ENCODE results near the gene LRMDA. TPM values are rescaled to one million over a fixed set of nuclear protein-coding genes. Genes with fewer than 3 reads are reported as not detected.
"Not testable (repeated sequence)": the region's sequence is repeated elsewhere in the genome, so short reads cannot be mapped to it uniquely, and the experiment has no call there.

Gene LRMDA
- total and polyA plus RNA-seq, 7 donors, result 1.0 to 5.7 (median 2.5) TPM

DNA sequence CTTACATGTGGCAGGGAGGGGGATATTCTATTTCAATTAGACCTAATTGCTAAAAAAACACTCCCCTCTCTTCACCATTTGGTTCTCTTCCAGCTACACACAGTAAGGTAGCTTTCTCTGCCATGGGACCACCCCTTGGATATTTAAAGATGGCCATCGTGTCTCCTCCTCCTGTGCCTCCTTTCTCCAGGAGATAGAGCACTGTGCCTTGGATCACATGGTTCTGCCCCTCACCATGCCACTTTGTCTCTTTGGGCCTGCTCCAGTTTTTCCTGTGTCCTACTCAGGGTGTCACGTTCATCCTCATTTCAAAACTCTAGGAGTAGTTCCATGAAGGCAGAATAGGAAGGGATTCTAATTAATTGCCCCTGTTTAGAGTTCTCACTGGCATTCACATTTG is 1146.0 kb downstream of the LRMDA start:
- intact Hi-C loops (cut with DNase I), result no loop called here
- 86 to 98% (median 87%) methylated on average over 2 of the region's 2 CpGs for WGBS, 3 donors
- no peak overlapping the region for H3K4me3 ChIP-seq

DNA sequence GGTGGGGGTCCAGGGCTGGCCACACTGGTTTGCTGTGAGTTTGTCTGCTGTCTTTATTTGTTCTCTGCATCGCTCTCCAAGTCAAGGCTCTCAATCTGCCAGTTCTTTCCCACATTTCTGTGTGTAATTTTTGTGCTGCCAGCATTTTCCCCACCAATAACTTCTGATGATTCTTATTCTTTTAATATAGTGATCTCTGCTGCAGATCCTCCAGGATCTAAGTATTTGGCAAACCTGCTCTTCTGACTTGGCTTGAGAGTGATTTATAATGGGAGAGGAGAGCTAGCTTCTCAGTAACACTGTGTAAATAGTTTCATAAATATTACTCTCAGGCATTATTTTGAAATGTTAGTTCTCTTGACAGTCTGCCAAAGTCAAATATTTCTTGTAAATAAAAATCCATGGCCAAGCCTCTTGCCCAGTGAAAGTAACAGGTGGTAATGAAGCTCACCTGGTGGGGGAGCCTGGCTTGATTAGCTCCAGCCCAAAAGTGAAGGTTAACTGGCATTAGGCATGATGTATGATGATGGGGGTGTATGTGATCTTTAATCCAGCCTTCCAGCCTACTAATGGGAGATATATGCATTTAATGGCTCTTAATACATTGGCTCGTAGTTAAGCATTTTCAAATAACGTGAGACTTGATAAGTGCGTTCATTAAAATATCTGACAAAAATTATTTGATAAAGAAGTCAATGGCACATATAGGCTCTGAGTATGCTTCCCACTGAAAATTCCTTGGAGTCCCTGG is 1150.3 kb downstream of the LRMDA start:
- no peak for DNase-seq
- no peaks in the 10 kb centered on the region for H3K9me3 ChIP-seq
- no peaks in the 10 kb centered on the region for H3K4me1 ChIP-seq
- H3K4me3 ChIP-seq, result no peak overlapping the region
- intact Hi-C loops (cut with DNase I), result no loop called here
- H3K27me3 ChIP-seq (ENCODE audit: insufficient read depth in 3 of 3, low read length in 2 of 3), result no peaks in the 10 kb centered on the region
- no peaks in the 10 kb centered on the region for H3K36me3 ChIP-seq (ENCODE audit: insufficient read depth in 1 of 2, low read depth in 1 of 2)
- TF ChIP-seq, protein P1, sequence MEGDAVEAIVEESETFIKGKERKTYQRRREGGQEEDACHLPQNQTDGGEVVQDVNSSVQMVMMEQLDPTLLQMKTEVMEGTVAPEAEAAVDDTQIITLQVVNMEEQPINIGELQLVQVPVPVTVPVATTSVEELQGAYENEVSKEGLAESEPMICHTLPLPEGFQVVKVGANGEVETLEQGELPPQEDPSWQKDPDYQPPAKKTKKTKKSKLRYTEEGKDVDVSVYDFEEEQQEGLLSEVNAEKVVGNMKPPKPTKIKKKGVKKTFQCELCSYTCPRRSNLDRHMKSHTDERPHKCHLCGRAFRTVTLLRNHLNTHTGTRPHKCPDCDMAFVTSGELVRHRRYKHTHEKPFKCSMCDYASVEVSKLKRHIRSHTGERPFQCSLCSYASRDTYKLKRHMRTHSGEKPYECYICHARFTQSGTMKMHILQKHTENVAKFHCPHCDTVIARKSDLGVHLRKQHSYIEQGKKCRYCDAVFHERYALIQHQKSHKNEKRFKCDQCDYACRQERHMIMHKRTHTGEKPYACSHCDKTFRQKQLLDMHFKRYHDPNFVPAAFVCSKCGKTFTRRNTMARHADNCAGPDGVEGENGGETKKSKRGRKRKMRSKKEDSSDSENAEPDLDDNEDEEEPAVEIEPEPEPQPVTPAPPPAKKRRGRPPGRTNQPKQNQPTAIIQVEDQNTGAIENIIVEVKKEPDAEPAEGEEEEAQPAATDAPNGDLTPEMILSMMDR (IDR thresholded peaks at IDR 0.05), result no peak
- 77 to 85% (median 79%) methylated on average over 4 of the region's 4 CpGs for WGBS, 3 donors
- H3K27ac ChIP-seq, result no peak overlapping the region
- no peak for ATAC-seq

More for the DNA sequence above, 1146.0 kb downstream of the LRMDA start:
- TF ChIP-seq, protein P1 (IDR thresholded peaks at IDR 0.05), result no peak
- H3K9me3 ChIP-seq, result no peaks in the 10 kb centered on the region
- H3K36me3 ChIP-seq (ENCODE audit: insufficient read depth in 1 of 2, low read depth in 1 of 2), result no peaks in the 10 kb centered on the region
- no peaks in the 10 kb centered on the region for H3K4me1 ChIP-seq
- ATAC-seq, result no peak
- H3K27me3 ChIP-seq (ENCODE audit: insufficient read depth in 3 of 3, low read length in 2 of 3), result no peaks in the 10 kb centered on the region
- DNase-seq, result no peak
- no peak overlapping the region for H3K27ac ChIP-seq

DNA sequence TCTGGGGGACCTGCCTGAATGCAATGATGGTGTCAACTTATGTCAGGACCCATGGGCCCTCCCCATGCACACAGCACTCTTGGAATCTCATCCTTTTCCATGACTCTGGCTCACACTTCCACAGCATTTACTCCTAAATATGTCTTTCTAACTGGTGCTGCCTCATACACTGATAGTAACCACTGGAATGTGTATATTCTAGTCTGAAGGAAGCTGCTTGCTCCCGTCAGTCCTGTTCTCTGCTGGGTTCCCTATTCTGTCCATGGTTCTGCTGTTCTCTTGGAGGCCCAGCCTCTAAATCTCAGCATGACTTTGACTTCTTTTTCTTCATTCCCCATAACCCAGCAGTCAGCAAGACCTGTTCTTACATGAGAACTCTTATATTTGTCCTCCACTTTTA is 1151.1 kb downstream of the LRMDA start:
- TF ChIP-seq, protein P1 (IDR thresholded peaks at IDR 0.05), result no peak

DNA sequence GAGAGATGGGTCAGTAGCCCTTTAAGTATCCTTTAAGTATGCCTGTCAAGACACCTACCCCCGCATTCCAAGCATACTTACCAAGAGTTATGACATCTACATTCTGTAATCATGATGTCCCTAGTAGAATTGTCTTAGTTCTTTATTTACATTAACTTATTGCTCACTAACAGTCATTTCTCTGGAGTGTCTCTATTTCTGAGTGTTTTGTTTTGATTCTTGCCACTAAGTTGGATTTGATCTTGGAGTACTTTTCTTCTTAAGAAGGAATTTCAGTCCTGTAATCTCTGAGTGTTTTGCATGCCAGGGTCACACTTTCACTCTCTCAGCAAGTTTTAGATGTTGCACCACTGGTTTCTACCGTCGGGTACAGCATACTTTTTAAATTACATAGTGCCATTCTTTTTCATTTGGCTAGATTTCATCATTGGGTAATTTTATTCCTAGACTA is 1152.3 kb downstream of the LRMDA start:
- Histone ChIP-seq H3K4me1 (no peaks in the 10 kb centered on the region), H3K27ac (no peak overlapping the region), H3K36me3 (ENCODE audit: insufficient read depth in 1 of 2, low read depth in 1 of 2) (no peaks in the 10 kb centered on the region), H3K27me3 (ENCODE audit: insufficient read depth in 3 of 3, low read length in 2 of 3) (no peaks in the 10 kb centered on the region), H3K9me3 (no peaks in the 10 kb centered on the region), H3K4me3 (no peak overlapping the region)
- TF ChIP-seq, protein P1 (IDR thresholded peaks at IDR 0.05), result no peak
- WGBS, 3 donors, result 29 to 44% (median 34%) methylated on average over 3 of the region's 3 CpGs
- DNase-seq (no peak), ATAC-seq (no peak)
- intact Hi-C loops (cut with DNase I), result no loop called here

More for the DNA sequence above, 1151.1 kb downstream of the LRMDA start:
- ATAC-seq (no peak), DNase-seq (no peak)
- Histone ChIP-seq H3K27ac (no peak overlapping the region), H3K4me3 (no peak overlapping the region), H3K27me3 (ENCODE audit: insufficient read depth in 3 of 3, low read length in 2 of 3) (no peaks in the 10 kb centered on the region), H3K36me3 (ENCODE audit: insufficient read depth in 1 of 2, low read depth in 1 of 2) (no peaks in the 10 kb centered on the region), H3K4me1 (no peaks in the 10 kb centered on the region), H3K9me3 (no peaks in the 10 kb centered on the region)
- intact Hi-C loops (cut with DNase I), result no loop called here
- 93 to 96% (median 96%) methylated on average over 1 of the region's 1 CpG for WGBS, 3 donors

DNA sequence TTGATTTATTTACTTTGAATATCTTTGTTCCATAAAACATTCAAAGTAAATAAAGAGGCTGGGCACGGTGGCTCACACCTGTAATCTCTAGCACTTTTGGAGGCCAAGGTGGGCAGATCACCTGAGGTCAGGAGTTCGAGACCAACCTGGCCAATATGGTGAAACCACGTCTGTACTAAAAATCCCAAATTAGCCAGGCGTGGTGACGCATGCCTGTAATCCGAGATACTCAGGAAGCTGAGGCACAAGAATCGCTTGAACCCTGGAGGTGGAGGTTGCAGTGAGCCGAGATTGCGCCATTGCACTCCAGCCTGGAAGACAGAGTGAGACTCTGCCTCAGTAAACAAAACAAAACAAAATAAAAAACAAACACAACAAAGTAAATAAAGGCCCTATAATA is 1153.0 kb downstream of the LRMDA start:
- H3K9me3 ChIP-seq; intact Hi-C loops (cut with DNase I); H3K36me3 ChIP-seq (ENCODE audit: insufficient read depth in 1 of 2, low read depth in 1 of 2); H3K4me3 ChIP-seq; ATAC-seq; H3K27me3 ChIP-seq (ENCODE audit: insufficient read depth in 3 of 3, low read length in 2 of 3); H3K4me1 ChIP-seq; DNase-seq; H3K27ac ChIP-seq: not testable (repeated sequence)
- 85 to 95% (median 89%) methylated on average over 9 of the region's 9 CpGs for WGBS, 3 donors

Other genes with a start within 250 kb of the LRMDA start
- 100 to 1,000 TPM; 314 to 546 (median 399) TPM for gene VDAC2, start 220.8 kb upstream of the LRMDA start, total RNA-seq
- 100 to 1,000 TPM; 391 to 770 (median 432) TPM for gene VDAC2, start 220.8 kb upstream of the LRMDA start, polyA plus RNA-seq
- gene COMTD1, start 195.7 kb upstream of the LRMDA start, total RNA-seq, result 10 to 100 TPM; 15.2 to 38.8 (median 21.2) TPM
- gene COMTD1, start 195.7 kb upstream of the LRMDA start, polyA plus RNA-seq, result 10 to 100 TPM in 2 of 3 donors, 1 to 10 TPM in 1; 5.8 to 54.7 (median 49.3) TPM
- 1 to 10 TPM; 2.3 to 5.7 (median 4.7) TPM for gene ZNF503, start 29.9 kb upstream of the LRMDA start, total RNA-seq
- gene ZNF503, start 29.9 kb upstream of the LRMDA start, polyA plus RNA-seq, result 1 to 10 TPM; 1.1 to 2.0 (median 1.7) TPM